ENCODE results near the gene RAPGEF6.

- TF ChIP-seq POLR2A (IDR thresholded peaks at IDR 0.05; ENCODE audit: low read length), result no peak
- TF ChIP-seq GATA1 (IDR thresholded peaks at IDR 0.05; ENCODE audit: low read depth, low read length), result no peak
Measured at GRCh38 chr5:131548176-131548575, 86.9 kb downstream of the RAPGEF6 start.

Measured in erythroblast (primary cell).